Prostate gland (tissue), 2 donors: ENCODE results near the gene ME3. TPM values are rescaled to one million over a fixed set of nuclear protein-coding genes. Genes with fewer than 3 reads are reported as not detected.

Experiments
- DNase-seq: peaks from one replicate; pipeline ENCODE4 v3.0.0-alpha.2; 2019; ENCODE audit warnings: low spot score
- H3K27ac ChIP-seq, 2 donors: fragments of 200-600 bp; sonication (generic); 2 replicates each; pipeline ENCODE4 v1.5.1; 2017 to 2019
- H3K27me3 ChIP-seq: fragments of 200-600 bp; sonication (generic); replicated peaks from 2 replicates; pipeline ENCODE4 v1.5.1; 2019; ENCODE audit not compliant: insufficient read depth
- H3K36me3 ChIP-seq, 2 donors: fragments of 200-600 bp; sonication (generic); 1 replicate in 1 of 2; 2 replicates in 1 of 2; pipeline versions ENCODE4 v1.5.1 to v1.8.1; 2017 to 2019
- H3K4me1 ChIP-seq: fragments of 200-600 bp; sonication (generic); replicated peaks from 2 replicates; pipeline ENCODE4 v1.5.1; 2019
- H3K4me3 ChIP-seq, 2 donors: fragments of 200-600 bp; sonication (generic); 2 replicates each; pipeline ENCODE4 v1.5.1; 2017 to 2019
- H3K9me3 ChIP-seq: fragments of 200-600 bp; sonication (generic); 2 replicates; pipeline ENCODE4 v1.5.1; 2017
- CTCF ChIP-seq, 4 experiments: fragments of 200-600 bp in 2 of 4; fragments of 450-650 bp in 2 of 4; sonication (generic) in 2 of 4; IDR thresholded peaks; 1 replicate in 3 of 4; 2 replicates in 1 of 4; pipeline ENCODE4 v1.5.1; 2016 to 2019; ENCODE audit warnings: antibody characterized with exemption in 4 of 4, mild to moderate bottlenecking in 2 of 4, moderate library complexity in 2 of 4
- POLR2A ChIP-seq: fragments of 450-650 bp; IDR thresholded peaks from one replicate; pipeline ENCODE4 v1.6.1; 2016; ENCODE audit warnings: antibody characterized with exemption, mild to moderate bottlenecking
- POLR2AphosphoS5 ChIP-seq: sonication (generic); formaldehyde crosslinking; IDR thresholded peaks from one replicate; pipeline ENCODE4 v1.6.1; 2017; ENCODE audit warnings: antibody characterized with exemption
- WGBS: methylation state at CpG from one replicate; pipeline ENCODE4 v1.1.5; 2018; 5-methylcytosine and 5-hydroxymethylcytosine counted together
- intact Hi-C: fragments of 100-400 bp; cut with DNase I; formaldehyde crosslinking; loops from one replicate; pipeline ENCODE4 v1.14.2; 2022
- total RNA-seq, 2 donors: library from RNA; depleted of rRNA; stranded (reverse); fragments of >200 nt; gene quantifications; one replicate each; pipeline ENCODE4 v1.1.0, GENCODE V29; 2016

ME3 gene
- total RNA-seq, 2 donors from 2014 or later = 31.4 to 107 TPM

GRCh38 chr11:86558841-86559240, 113.6 kb downstream of the ME3 start:
- H3K4me1 ChIP-seq = no peaks in the 10 kb centered on the region
- H3K27ac ChIP-seq = peak overlapping the region; percentile 41 to 53
- H3K27me3 ChIP-seq = no peaks in the 10 kb centered on the region
- WGBS = 92% methylated on average over 2 of the region's 2 CpGs
- no peaks in the 10 kb centered on the region for H3K9me3 ChIP-seq
- no peak overlapping the region for H3K4me3 ChIP-seq
- intact Hi-C loops = no loop called here
- TF ChIP-seq CTCF (IDR thresholded peaks at IDR 0.05) = no peak
- TF ChIP-seq POLR2A = no peak
- TF ChIP-seq POLR2AphosphoS5 = no peak
- no peaks in the 10 kb centered on the region for H3K36me3 ChIP-seq
- DNase-seq = no peak

- Histone ChIP-seq H3K27ac (peak overlapping the region; percentile 21 to 53), H3K27me3 (no peaks in the 10 kb centered on the region), H3K4me1 (no peaks in the 10 kb centered on the region), H3K4me3 (no peak overlapping the region), H3K9me3 (no peaks in the 10 kb centered on the region), H3K36me3 (no peaks in the 10 kb centered on the region)
- intact Hi-C loops = no loop called here
- 32% methylated on average over 1 of the region's 1 CpG for WGBS
- TF ChIP-seq POLR2AphosphoS5 = peak; percentile 20
- no peak for TF ChIP-seq POLR2A
- TF ChIP-seq CTCF (IDR thresholded peaks at IDR 0.05) = no peak
- DNase-seq = no peak
Observed at GRCh38 chr11:86558207-86558606, 114.2 kb downstream of the ME3 start.

- Histone ChIP-seq H3K36me3 (no peaks in the 10 kb centered on the region), H3K27ac (no peak overlapping the region), H3K9me3 (no peaks in the 10 kb centered on the region), H3K27me3 (no peaks in the 10 kb centered on the region), H3K4me1 (no peaks in the 10 kb centered on the region), H3K4me3 (no peak overlapping the region)
- TF ChIP-seq POLR2AphosphoS5 = no peak
- TF ChIP-seq POLR2A = no peak
- no peak for TF ChIP-seq CTCF (IDR thresholded peaks at IDR 0.05)
- no peak for DNase-seq
- intact Hi-C loops = no loop called here
Observed at GRCh38 chr11:86555866-86556265, 116.5 kb downstream of the ME3 start.

GRCh38 chr11:86555401-86555800, 117.0 kb downstream of the ME3 start:
- no peak for TF ChIP-seq CTCF (IDR thresholded peaks at IDR 0.05)
- peak; percentile 8 for TF ChIP-seq POLR2AphosphoS5
- TF ChIP-seq POLR2A = no peak
- Histone ChIP-seq H3K36me3 (no peaks in the 10 kb centered on the region), H3K4me1 (no peaks in the 10 kb centered on the region), H3K27ac (no peak overlapping the region), H3K27me3 (no peaks in the 10 kb centered on the region), H3K4me3 (no peak overlapping the region), H3K9me3 (no peaks in the 10 kb centered on the region)
- no peak for DNase-seq
- 65% methylated on average over 5 of the region's 5 CpGs for WGBS
- intact Hi-C loops = no loop called here

GRCh38 chr11:86553265-86553664, 119.2 kb downstream of the ME3 start:
- WGBS = 32% methylated on average over 4 of the region's 4 CpGs
- no peaks in the 10 kb centered on the region for H3K27me3 ChIP-seq
- H3K36me3 ChIP-seq = no peaks in the 10 kb centered on the region
- intact Hi-C loops = no loop called here
- H3K4me1 ChIP-seq = no peaks in the 10 kb centered on the region
- no peak for DNase-seq
- no peak for TF ChIP-seq POLR2A
- TF ChIP-seq CTCF (IDR thresholded peaks at IDR 0.05) = no peak
- no peak for TF ChIP-seq POLR2AphosphoS5
- H3K9me3 ChIP-seq = no peaks in the 10 kb centered on the region
- H3K4me3 ChIP-seq = no peak overlapping the region
- peak overlapping the region in 1 of 2 donors; percentile 54 for H3K27ac ChIP-seq
